ENCODE measurements around the gene CCDC18. TPM values are rescaled to one million over a fixed set of nuclear protein-coding genes. Genes with fewer than 3 reads are reported as not detected.

Gene CCDC18
- total and polyA plus RNA-seq, 9 donors: 1.5 to 4.5 (median 2.8) TPM

- no peak for DNase-seq
- 39 to 62% (median 57%) methylated on average over 3 of the region's 3 CpGs for WGBS, 3 donors
- Histone ChIP-seq H3K9me3 (no peaks in the 10 kb centered on the region), H3K4me1 (ENCODE audit: insufficient read depth) (no peaks in the 10 kb centered on the region), H3K4me3 (no peak overlapping the region), H3K36me3 (no peaks in the 10 kb centered on the region), H3K27me3 (no peaks in the 10 kb centered on the region), H3K27ac (no peak overlapping the region)
- intact Hi-C loops (cut with DNase I): no loop called here
- TF ChIP-seq EP300 (IDR thresholded peaks at IDR 0.05): no peak
- TF ChIP-seq, protein P1, sequence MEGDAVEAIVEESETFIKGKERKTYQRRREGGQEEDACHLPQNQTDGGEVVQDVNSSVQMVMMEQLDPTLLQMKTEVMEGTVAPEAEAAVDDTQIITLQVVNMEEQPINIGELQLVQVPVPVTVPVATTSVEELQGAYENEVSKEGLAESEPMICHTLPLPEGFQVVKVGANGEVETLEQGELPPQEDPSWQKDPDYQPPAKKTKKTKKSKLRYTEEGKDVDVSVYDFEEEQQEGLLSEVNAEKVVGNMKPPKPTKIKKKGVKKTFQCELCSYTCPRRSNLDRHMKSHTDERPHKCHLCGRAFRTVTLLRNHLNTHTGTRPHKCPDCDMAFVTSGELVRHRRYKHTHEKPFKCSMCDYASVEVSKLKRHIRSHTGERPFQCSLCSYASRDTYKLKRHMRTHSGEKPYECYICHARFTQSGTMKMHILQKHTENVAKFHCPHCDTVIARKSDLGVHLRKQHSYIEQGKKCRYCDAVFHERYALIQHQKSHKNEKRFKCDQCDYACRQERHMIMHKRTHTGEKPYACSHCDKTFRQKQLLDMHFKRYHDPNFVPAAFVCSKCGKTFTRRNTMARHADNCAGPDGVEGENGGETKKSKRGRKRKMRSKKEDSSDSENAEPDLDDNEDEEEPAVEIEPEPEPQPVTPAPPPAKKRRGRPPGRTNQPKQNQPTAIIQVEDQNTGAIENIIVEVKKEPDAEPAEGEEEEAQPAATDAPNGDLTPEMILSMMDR (IDR thresholded peaks at IDR 0.05): no peak
- TF ChIP-seq POLR2A (IDR thresholded peaks at IDR 0.05): no peak
These were observed 142.8 kb downstream of the CCDC18 start for GRCh38 chr1:93323185-93323820.

DNA sequence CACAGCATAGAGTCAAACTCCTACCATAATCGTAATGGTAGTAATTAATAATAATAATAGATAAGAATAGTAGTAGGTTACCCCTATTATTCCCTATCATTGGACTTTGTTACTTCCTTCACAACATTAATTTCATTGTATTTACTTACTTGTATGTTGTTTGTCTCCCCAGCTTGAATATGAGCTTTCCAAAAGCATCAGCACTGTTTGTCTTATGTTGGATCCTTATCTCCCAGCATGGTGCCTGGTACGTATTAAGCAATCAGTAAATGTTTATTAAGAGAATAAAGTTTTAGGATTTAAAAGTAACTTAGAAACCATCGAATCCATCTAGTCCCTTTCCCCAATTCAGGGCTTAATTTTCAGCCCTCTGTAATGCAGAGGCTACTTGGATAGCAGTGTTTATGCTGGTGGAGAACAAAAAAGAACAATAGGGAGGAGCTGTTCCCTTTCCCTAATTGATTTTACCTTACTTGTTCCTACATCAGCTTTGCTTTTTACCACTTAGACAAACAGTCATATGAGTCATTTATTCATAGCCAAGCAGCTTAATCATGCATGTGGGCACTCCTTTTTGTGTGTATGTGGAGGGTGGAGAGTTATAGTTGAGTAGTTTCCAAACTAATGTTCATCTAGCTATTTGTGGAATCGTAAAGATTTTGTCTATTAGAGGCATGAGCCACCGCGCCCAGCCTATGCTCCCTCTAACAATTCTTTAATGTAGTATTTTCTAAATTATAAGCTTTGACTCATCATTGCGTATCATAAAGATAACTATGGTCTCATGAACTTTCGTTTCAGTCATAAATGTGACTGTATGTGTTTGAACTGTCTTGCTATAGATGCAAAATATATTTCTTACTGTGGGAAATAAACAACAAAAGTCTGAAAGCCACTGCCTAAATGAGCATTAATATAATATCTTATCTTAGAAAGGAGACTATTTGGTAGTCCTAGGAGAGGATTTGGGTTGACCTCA lies 144.3 kb downstream of the CCDC18 start:
- Histone ChIP-seq H3K9me3 (no peaks in the 10 kb centered on the region), H3K4me3 (no peak overlapping the region), H3K4me1 (ENCODE audit: insufficient read depth) (no peaks in the 10 kb centered on the region), H3K27me3 (no peaks in the 10 kb centered on the region), H3K27ac (no peak overlapping the region), H3K36me3 (no peaks in the 10 kb centered on the region)
- no peak for DNase-seq
- intact Hi-C loops (cut with DNase I): no loop called here
- WGBS, 3 donors: 82 to 88% (median 82%) methylated on average over 8 of the region's 8 CpGs
- TF ChIP-seq POLR2A (IDR thresholded peaks at IDR 0.05) (no peak), EP300 (IDR thresholded peaks at IDR 0.05) (no peak)
- TF ChIP-seq, protein P1 (IDR thresholded peaks at IDR 0.05): no peak

Small RNA genes lying within 50 kb of the gene (small RNA-seq; reads per million reads assigned to genes)
- gene AC126124.1 (not detected), gene AL139421.1 (not detected)

Other genes with a start within 250 kb of the CCDC18 start
- 10 to 100 TPM in 2 of 7 donors, 1 to 10 TPM in 5; 5.1 to 11.9 (median 8.6) TPM for gene DIPK1A, start 219.3 kb upstream of the CCDC18 start, total RNA-seq
- 10 to 100 TPM in 1 of 2 donors, 1 to 10 TPM in 1; 4.7 to 15.4 TPM for gene DIPK1A, start 219.3 kb upstream of the CCDC18 start, polyA plus RNA-seq
- gene MTF2, start 101.4 kb upstream of the CCDC18 start, total RNA-seq: 10 to 100 TPM; 14.8 to 27.4 (median 25.2) TPM
- 10 to 100 TPM in 1 of 2 donors, 1 to 10 TPM in 1; 9.7 to 11.4 TPM for gene MTF2, start 101.4 kb upstream of the CCDC18 start, polyA plus RNA-seq
- gene TMED5, start 311 bp upstream of the CCDC18 start, total RNA-seq: 10 to 100 TPM; 27.7 to 51.0 (median 37.1) TPM
- gene TMED5, start 311 bp upstream of the CCDC18 start, polyA plus RNA-seq: 10 to 100 TPM; 15.2 to 37.4 TPM
- gene DR1, start 165.2 kb downstream of the CCDC18 start, total RNA-seq: 10 to 100 TPM; 14.0 to 47.3 (median 33.2) TPM
- gene DR1, start 165.2 kb downstream of the CCDC18 start, polyA plus RNA-seq: 10 to 100 TPM; 14.5 to 27.5 TPM